HG03108 (cell line): Measurements from ENCODE around the gene ZFYVE1.

ENCODE experiments used
- ATAC-seq: cut with Tn5 transposase; IDR thresholded peaks from one replicate; pipeline ENCODE4 v1.9.1; 2021; ENCODE audit warnings: moderate library complexity; ENCODE audit not compliant: unreplicated experiment

Gene ZFYVE1

GRCh38 chr14:72924337-72924736 lies 102.6 kb downstream of the ZFYVE1 start:
- no peak for ATAC-seq

GRCh38 chr14:72921396-72921795 lies 105.5 kb downstream of the ZFYVE1 start:
- no peak for ATAC-seq

- no peak for ATAC-seq
Observed at GRCh38 chr14:72920008-72920407, 106.9 kb downstream of the ZFYVE1 start.
